Loucy (cell line): ENCODE measurements around the gene CALML4.

Experiments used
- H2AFZ ChIP-seq: fragments of 200-600 bp; sonication (generic); 2 replicates; pipeline ENCODE4 v1.6.0; 2016; ENCODE audit warnings: antibody characterized with exemption, mild to moderate bottlenecking, low read length, moderate library complexity
- H3F3A ChIP-seq: fragments of 200-600 bp; 2 replicates; pipeline ENCODE4 v1.6.0; 2016; ENCODE audit warnings: antibody characterized with exemption, low read depth, mild to moderate bottlenecking
- H3K27me3 ChIP-seq: fragments of 200-600 bp; sonication (generic); 2 replicates; pipeline ENCODE4 v1.6.1; 2014; ENCODE audit warnings: low read length, mild to moderate bottlenecking; ENCODE audit not compliant: insufficient read depth, poor library complexity, severe bottlenecking
- H3K36me3 ChIP-seq: fragments of 200-600 bp; sonication (generic); 2 replicates; pipeline ENCODE4 v1.6.1; 2016; ENCODE audit warnings: low read length; ENCODE audit not compliant: insufficient read depth
- H3K4me1 ChIP-seq: fragments of 200-600 bp; sonication (generic); 2 replicates; pipeline ENCODE4 v1.5.1; 2014; ENCODE audit warnings: low read length, mild to moderate bottlenecking; ENCODE audit not compliant: insufficient read depth, poor library complexity, severe bottlenecking
- H3K4me2 ChIP-seq: fragments of 200-600 bp; sonication (generic); 2 replicates; pipeline ENCODE4 v1.6.0; 2014; ENCODE audit warnings: antibody characterized with exemption, low read length, low read depth, mild to moderate bottlenecking; ENCODE audit not compliant: poor library complexity, severe bottlenecking
- H3K4me3 ChIP-seq: fragments of 200-600 bp; sonication (generic); 2 replicates; pipeline ENCODE4 v1.5.1; 2014; ENCODE audit warnings: low read length, mild to moderate bottlenecking, mixed read lengths; ENCODE audit not compliant: poor library complexity, severe bottlenecking
- H3K79me2 ChIP-seq: fragments of 200-600 bp; sonication (generic); 2 replicates; pipeline ENCODE4 v1.6.1; 2014; ENCODE audit warnings: low read length; ENCODE audit not compliant: insufficient read depth
- H3K9ac ChIP-seq: fragments of 200-600 bp; sonication (generic); 2 replicates; pipeline ENCODE4 v1.6.0; 2014; ENCODE audit warnings: mild to moderate bottlenecking, low read depth, low read length, moderate library complexity; ENCODE audit not compliant: poor library complexity, severe bottlenecking
- H3K9me2 ChIP-seq: fragments of 200-600 bp; sonication (generic); replicated peaks from 2 replicates; pipeline ENCODE4 v1.6.1; 2016; ENCODE audit warnings: low read depth, low read length, mixed read lengths
- H3K9me3 ChIP-seq: fragments of 200-600 bp; sonication (generic); 2 replicates; pipeline ENCODE4 v1.6.1; 2014; ENCODE audit warnings: mild to moderate bottlenecking, antibody characterized with exemption, low read length, low read depth; ENCODE audit not compliant: insufficient read depth
- H4K20me1 ChIP-seq: fragments of 200-600 bp; sonication (generic); 2 replicates; pipeline ENCODE4 v1.6.0; 2014; ENCODE audit warnings: antibody characterized with exemption, low read length, mild to moderate bottlenecking; ENCODE audit not compliant: insufficient read depth, poor library complexity, severe bottlenecking
- CTCF ChIP-seq: fragments of 200-600 bp; sonication (generic); conservative IDR thresholded peaks from 2 replicates; pipeline ENCODE4 v1.5.1; 2014; ENCODE audit warnings: mild to moderate bottlenecking, antibody characterized with exemption, low read length
- EZH2phosphoT487 ChIP-seq: fragments of 200-600 bp; IDR thresholded peaks from 2 replicates; pipeline ENCODE4 v1.6.1; 2018; ENCODE audit warnings: antibody characterized with exemption, mild to moderate bottlenecking, moderate library complexity, borderline replicate concordance

Gene CALML4

DNA sequence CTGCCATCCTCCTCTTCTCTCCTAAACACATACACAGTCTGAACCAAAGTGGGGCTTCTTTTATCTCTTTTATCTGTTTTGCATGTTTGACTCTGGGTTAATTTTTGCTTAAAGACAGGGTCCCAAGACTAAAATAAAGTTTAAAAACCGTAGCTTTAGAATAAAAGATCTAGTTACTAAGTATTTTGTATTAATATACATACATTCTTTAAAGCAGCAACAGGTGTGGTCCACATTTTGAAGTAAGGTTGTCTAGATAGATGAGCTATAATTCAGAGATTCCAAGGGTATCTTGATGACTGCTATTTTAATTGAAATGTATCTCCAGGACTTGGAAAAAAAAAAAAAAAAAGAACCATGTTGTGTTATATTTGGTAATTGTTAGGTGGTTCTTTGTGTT, 61.3 kb downstream of the CALML4 start:
- no peaks in the 10 kb centered on the region for H3K4me1 ChIP-seq
- no peak overlapping the region for H3K9ac ChIP-seq
- H3K9me3 ChIP-seq, result no peaks in the 10 kb centered on the region
- no peaks in the 10 kb centered on the region for H4K20me1 ChIP-seq
- H3K4me3 ChIP-seq, result no peak overlapping the region
- H3F3A ChIP-seq, result no peaks in the 10 kb centered on the region
- H3K36me3 ChIP-seq, result peaks cover 37% of the 10 kb centered on the region
- H3K27me3 ChIP-seq, result no peaks in the 10 kb centered on the region
- peaks cover 29% of the 10 kb centered on the region; the same call in 1 of the 2 replicates for H3K79me2 ChIP-seq
- H2AFZ ChIP-seq, result no peak overlapping the region
- no peaks in the 10 kb centered on the region for H3K9me2 ChIP-seq
- H3K4me2 ChIP-seq, result no peak overlapping the region
- TF ChIP-seq EZH2phosphoT487 (no peak), CTCF (no peak)

GRCh38 chr15:68143129-68143528, 62.0 kb downstream of the CALML4 start:
- H3K9me3 ChIP-seq, result no peaks in the 10 kb centered on the region

More at GRCh38 chr15:68143129-68143528, 62.0 kb downstream of the CALML4 start:
- Histone ChIP-seq H2AFZ (no peak overlapping the region), H3K36me3 (peaks cover 34% of the 10 kb centered on the region), H3K4me2 (no peak overlapping the region), H3K27me3 (no peaks in the 10 kb centered on the region), H3K4me1 (no peaks in the 10 kb centered on the region), H3F3A (no peaks in the 10 kb centered on the region), H4K20me1 (no peaks in the 10 kb centered on the region), H3K79me2 (peaks cover 33% of the 10 kb centered on the region; the same call in 1 of the 2 replicates), H3K9ac (no peak overlapping the region), H3K4me3 (no peak overlapping the region), H3K9me2 (no peaks in the 10 kb centered on the region)
- TF ChIP-seq CTCF (no peak), EZH2phosphoT487 (no peak)
